ENCODE measurements around the gene CABLES2.

- TF ChIP-seq POLR2AphosphoS5 (IDR thresholded peaks at IDR 0.05; ENCODE audit: low read depth, low read length) (no peak), POLR2A (IDR thresholded peaks at IDR 0.05; ENCODE audit: low read depth, low read length) (no peak), TAF1 (IDR thresholded peaks at IDR 0.05; ENCODE audit: borderline replicate concordance, low read depth, low read length) (no peak)
These were observed 38.6 kb downstream of the CABLES2 start for GRCh38 chr20:62368392-62368975.

Measured in GM12892 (cell line).